A673 (cell line): ENCODE results near the gene SPDEF. TPM values are rescaled to one million over a fixed set of nuclear protein-coding genes. Genes with fewer than 3 reads are reported as not detected.

Experiments used
- BruUV-seq: library from RNA; stranded (reverse); fragments of 400-500 nt; replicated peaks from 2 replicates; lab custom pipeline; 2021; lab: Mats Ljungman, UMichigan
- CTCF ChIA-PET: fragments of 300-600 bp; sonication (Branson Sonifier 250); formaldehyde crosslinking; loops from one replicate; lab custom pipeline; 2022; ENCODE audit warnings: antibody characterized with exemption; lab: Charles Lee
- POLR2A ChIA-PET: fragments of 300-600 bp; sonication (Branson Sonifier 250); formaldehyde crosslinking; loops from one replicate; lab custom pipeline; 2022; ENCODE audit warnings: antibody characterized with exemption; ENCODE audit not compliant: low non-redundant PET; lab: Charles Lee
- DNase-seq: peaks from one replicate; pipeline ENCODE4 v3.0.0-alpha.2; 2015; ENCODE audit warnings: low spot score
- H3K27ac ChIP-seq: fragments of 200-600 bp; sonication (generic); 2 replicates; pipeline ENCODE4 v1.5.1; 2016; ENCODE audit warnings: mixed run types, low read depth, mild to moderate bottlenecking, mixed read lengths, antibody characterized with exemption, low read length; ENCODE audit not compliant: poor library complexity, severe bottlenecking
- H3K27me3 ChIP-seq: fragments of 200-600 bp; sonication (generic); replicated peaks from 2 replicates; pipeline ENCODE4 v1.6.1; 2017; ENCODE audit warnings: mixed run types, low read depth, mild to moderate bottlenecking, mixed read lengths, antibody characterized with exemption, low read length; ENCODE audit not compliant: insufficient read depth, poor library complexity
- H3K36me3 ChIP-seq: fragments of 200-600 bp; sonication (generic); 2 replicates; pipeline ENCODE4 v1.6.1; 2016; ENCODE audit warnings: mixed run types, mild to moderate bottlenecking, mixed read lengths, antibody characterized with exemption, low read length; ENCODE audit not compliant: insufficient read depth, poor library complexity, severe bottlenecking
- H3K4me1 ChIP-seq: fragments of 200-600 bp; sonication (generic); 2 replicates; pipeline ENCODE4 v1.6.1; 2017; ENCODE audit warnings: mixed run types, mild to moderate bottlenecking, mixed read lengths, antibody characterized with exemption, low read length; ENCODE audit not compliant: insufficient read depth, poor library complexity, severe bottlenecking
- H3K4me3 ChIP-seq: fragments of 200-600 bp; sonication (generic); 2 replicates; pipeline ENCODE4 v1.5.1; 2016; ENCODE audit warnings: low read depth, mixed run types, mild to moderate bottlenecking, mixed read lengths, low read length; ENCODE audit not compliant: poor library complexity, severe bottlenecking
- H3K9me3 ChIP-seq: fragments of 200-600 bp; sonication (generic); 2 replicates; pipeline ENCODE4 v1.6.1; 2016; ENCODE audit warnings: mixed run types, low read depth, mild to moderate bottlenecking, mixed read lengths, antibody characterized with exemption, low read length; ENCODE audit not compliant: poor library complexity, severe bottlenecking
- EZH2 ChIP-seq: fragments of 200-600 bp; sonication (generic); IDR thresholded peaks from 2 replicates; pipeline ENCODE4 v1.6.1; 2017; ENCODE audit warnings: borderline replicate concordance, low read depth, mild to moderate bottlenecking, mixed read lengths, antibody characterized with exemption, low read length; ENCODE audit not compliant: poor library complexity, severe bottlenecking
- intact Hi-C: fragments of 100-400 bp; cut with micrococcal nuclease; formaldehyde crosslinking; loops from one replicate; pipeline ENCODE4 v1.10.0; 2022; ENCODE audit not compliant: unreplicated experiment
- total RNA-seq: library from RNA; stranded (reverse); gene quantifications from 2 replicates; pipeline ENCODE4 v1.2.3, GENCODE V29; 2021
- TF ChIP-seq, protein P1 (sequence below): fragments of 300-800, 200-600 bp; sonication (generic); conservative IDR thresholded peaks from 2 replicates; pipeline ENCODE4 v1.5.1; 2017; ENCODE audit warnings: low read depth, mild to moderate bottlenecking, antibody characterized with exemption, low read length, moderate library complexity, mixed read lengths

The SPDEF gene
- total RNA-seq, 1 experiment from 2014 or later: not detected

- POLR2A ChIA-PET: no interaction called here
- Histone ChIP-seq H3K36me3 (no peaks in the 10 kb centered on the region), H3K9me3 (no peaks in the 10 kb centered on the region), H3K27ac (no peak overlapping the region), H3K27me3 (no peaks in the 10 kb centered on the region), H3K4me3 (no peak overlapping the region), H3K4me1 (no peaks in the 10 kb centered on the region)
- no peak for DNase-seq
- TF ChIP-seq, protein P1, sequence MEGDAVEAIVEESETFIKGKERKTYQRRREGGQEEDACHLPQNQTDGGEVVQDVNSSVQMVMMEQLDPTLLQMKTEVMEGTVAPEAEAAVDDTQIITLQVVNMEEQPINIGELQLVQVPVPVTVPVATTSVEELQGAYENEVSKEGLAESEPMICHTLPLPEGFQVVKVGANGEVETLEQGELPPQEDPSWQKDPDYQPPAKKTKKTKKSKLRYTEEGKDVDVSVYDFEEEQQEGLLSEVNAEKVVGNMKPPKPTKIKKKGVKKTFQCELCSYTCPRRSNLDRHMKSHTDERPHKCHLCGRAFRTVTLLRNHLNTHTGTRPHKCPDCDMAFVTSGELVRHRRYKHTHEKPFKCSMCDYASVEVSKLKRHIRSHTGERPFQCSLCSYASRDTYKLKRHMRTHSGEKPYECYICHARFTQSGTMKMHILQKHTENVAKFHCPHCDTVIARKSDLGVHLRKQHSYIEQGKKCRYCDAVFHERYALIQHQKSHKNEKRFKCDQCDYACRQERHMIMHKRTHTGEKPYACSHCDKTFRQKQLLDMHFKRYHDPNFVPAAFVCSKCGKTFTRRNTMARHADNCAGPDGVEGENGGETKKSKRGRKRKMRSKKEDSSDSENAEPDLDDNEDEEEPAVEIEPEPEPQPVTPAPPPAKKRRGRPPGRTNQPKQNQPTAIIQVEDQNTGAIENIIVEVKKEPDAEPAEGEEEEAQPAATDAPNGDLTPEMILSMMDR: no peak
- TF ChIP-seq EZH2: no peak
- CTCF ChIA-PET: no interaction called here
- no TSS peak for BruUV-seq
- intact Hi-C loops: no loop called here
Observed at GRCh38 chr6:34557228-34557627, 1.1 kb upstream of the SPDEF start.

DNA sequence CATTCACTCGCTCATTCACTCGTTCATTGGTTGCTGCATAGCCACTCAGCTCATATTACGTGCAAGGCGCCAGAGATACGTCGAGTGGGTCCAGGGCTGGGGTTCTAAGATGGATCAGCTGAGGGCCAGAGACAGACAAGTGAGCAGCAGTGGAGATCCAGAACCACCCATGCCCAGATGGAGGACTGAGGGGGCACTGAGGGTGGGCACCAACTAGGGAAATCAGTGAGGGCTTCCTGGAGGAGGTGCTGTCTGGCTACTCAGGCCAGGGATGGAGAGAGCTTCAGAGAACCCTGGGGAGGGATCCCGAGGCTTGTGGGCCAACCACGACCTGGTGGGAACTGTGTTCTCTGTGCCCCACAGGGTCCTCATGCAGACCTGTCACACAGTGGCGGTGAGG, 364 bp upstream of the SPDEF start:
- H3K4me1 ChIP-seq: no peaks in the 10 kb centered on the region
- no TSS peak for BruUV-seq
- DNase-seq: no peak
- ChIA-PET CTCF (no interaction called here), POLR2A (no interaction called here)
- H3K9me3 ChIP-seq: no peaks in the 10 kb centered on the region
- TF ChIP-seq, protein P1: no peak
- no peak for TF ChIP-seq EZH2
- no peaks in the 10 kb centered on the region for H3K27me3 ChIP-seq
- H3K36me3 ChIP-seq: no peaks in the 10 kb centered on the region
- intact Hi-C loops: no loop called here
- H3K27ac ChIP-seq: no peak overlapping the region
- H3K4me3 ChIP-seq: no peak overlapping the region

GRCh38 chr6:34555328-34555727, 801 bp downstream of the SPDEF start:
- DNase-seq: no peak
- intact Hi-C loops: no loop called here
- TF ChIP-seq, protein P1: no peak
- TF ChIP-seq EZH2: no peak
- Histone ChIP-seq H3K4me1 (no peaks in the 10 kb centered on the region), H3K27ac (no peak overlapping the region), H3K27me3 (no peaks in the 10 kb centered on the region), H3K4me3 (no peak overlapping the region), H3K9me3 (no peaks in the 10 kb centered on the region), H3K36me3 (no peaks in the 10 kb centered on the region)
- ChIA-PET POLR2A (no interaction called here), CTCF (no interaction called here)
- BruUV-seq: no TSS peak
